ENCODE data around the gene C12orf57.

The C12orf57 gene

GRCh38 chr12:6955108-6956020 lies 11.5 kb downstream of the C12orf57 start:
- no peak for TF ChIP-seq CTCF (IDR thresholded peaks at IDR 0.05)

- no peak for TF ChIP-seq CTCF (IDR thresholded peaks at IDR 0.05)
Measured at GRCh38 chr12:6956021-6956727, 12.4 kb downstream of the C12orf57 start.

GRCh38 chr12:6957151-6957701 lies 13.4 kb downstream of the C12orf57 start:
- TF ChIP-seq CTCF (IDR thresholded peaks at IDR 0.05): no peak

- TF ChIP-seq CTCF (IDR thresholded peaks at IDR 0.05): no peak
Measured at GRCh38 chr12:6957741-6958608, 14.2 kb downstream of the C12orf57 start.

- TF ChIP-seq CTCF (IDR thresholded peaks at IDR 0.05): no peak
Measured at GRCh38 chr12:6958609-6959057, 14.8 kb downstream of the C12orf57 start.

GRCh38 chr12:6959058-6959804 lies 15.4 kb downstream of the C12orf57 start:
- TF ChIP-seq CTCF (IDR thresholded peaks at IDR 0.05): no peak
